Fibroblast of lung (primary cell): ENCODE data around the gene KIF1A. TPM values are rescaled to one million over a fixed set of nuclear protein-coding genes. Genes with fewer than 3 reads are reported as not detected.

Experiments used
- DNase-seq, 2 donors: peaks; one replicate each; pipeline versions ENCODE4 v3.0.0 to v3.0.0-alpha.2; 2010; ENCODE audit warnings: low read depth in 2 of 2
- H2AFZ ChIP-seq: 2 replicates; pipeline ENCODE4 v1.5.1; 2012; ENCODE audit warnings: low read length, control low read depth, inconsistent platforms
- H3K27ac ChIP-seq: 2 replicates; pipeline ENCODE4 v1.5.1; 2011; ENCODE audit warnings: low read length, control low read depth; ENCODE audit not compliant: insufficient read depth
- H3K27me3 ChIP-seq: 2 replicates; pipeline ENCODE4 v1.5.1; 2011; ENCODE audit warnings: mild to moderate bottlenecking, low read length; ENCODE audit not compliant: control insufficient read depth, insufficient read depth
- H3K36me3 ChIP-seq: 2 replicates; pipeline ENCODE4 v1.5.1; 2011; ENCODE audit warnings: low read length; ENCODE audit not compliant: control insufficient read depth, insufficient read depth
- H3K4me1 ChIP-seq: 2 replicates; pipeline ENCODE4 v1.5.1; 2011; ENCODE audit warnings: low read length; ENCODE audit not compliant: control insufficient read depth, insufficient read depth; ENCODE audit errors: extremely low read depth
- H3K4me2 ChIP-seq: 2 replicates; pipeline ENCODE4 v1.5.1; 2011; ENCODE audit warnings: low read length, control low read depth; ENCODE audit not compliant: insufficient read depth; ENCODE audit errors: extremely low read depth
- H3K4me3 ChIP-seq, 4 experiments: fragments of 200-600 bp in 1 of 4; sonication (generic) in 1 of 4; replicated peaks in 1 of 4; 2 replicates each; pipeline ENCODE4 v1.5.1; 2011 to 2016; ENCODE audit warnings: low read length in 4 of 4, low read depth in 3 of 4, mild to moderate bottlenecking in 3 of 4, control low read depth in 2 of 4, inconsistent platforms in 1 of 4, mixed read lengths in 1 of 4; ENCODE audit not compliant: insufficient read depth in 1 of 4; ENCODE audit errors: control extremely low read depth in 1 of 4
- H3K79me2 ChIP-seq: 2 replicates; pipeline ENCODE4 v1.5.1; 2012; ENCODE audit warnings: mild to moderate bottlenecking, low read length, inconsistent platforms; ENCODE audit not compliant: control insufficient read depth, insufficient read depth
- H3K9ac ChIP-seq: 2 replicates; pipeline ENCODE4 v1.5.1; 2011; ENCODE audit warnings: mild to moderate bottlenecking, low read length, control low read depth; ENCODE audit not compliant: insufficient read depth
- H3K9me3 ChIP-seq: 2 replicates; pipeline ENCODE4 v1.5.1; 2012; ENCODE audit warnings: low read depth, low read length; ENCODE audit not compliant: control insufficient read depth, insufficient read depth
- H4K20me1 ChIP-seq: 2 replicates; pipeline ENCODE4 v1.5.1; 2011; ENCODE audit warnings: low read length; ENCODE audit not compliant: control insufficient read depth, insufficient read depth; ENCODE audit errors: extremely low read depth
- CTCF ChIP-seq, 2 donors: IDR thresholded peaks in 1 of 2; conservative IDR thresholded peaks in 1 of 2; 1 replicate in 1 of 2; 2 replicates in 1 of 2; pipeline ENCODE4 v1.5.1; 2011 to 2012; ENCODE audit warnings: low read length in 2 of 2, control low read depth in 1 of 2, inconsistent platforms in 1 of 2, low read depth in 1 of 2, mild to moderate bottlenecking in 1 of 2
- EZH2 ChIP-seq: IDR thresholded peaks from 2 replicates; pipeline ENCODE4 v1.5.1; 2012; ENCODE audit warnings: low read length, control low read depth, mild to moderate bottlenecking; ENCODE audit errors: missing control alignments
- polyA plus RNA-seq, 2 donors: library from polyadenylated mRNA; depleted of rRNA in 1 of 2; stranded (reverse) in 1 of 2; unstranded in 1 of 2; fragments of >200 nt; gene quantifications; 2 replicates each; pipeline ENCODE4 v1.2.1, GENCODE V29; 2011 to 2012; ENCODE audit warnings: missing spikeins in 1 of 2
- total RNA-seq: library from RNA; depleted of rRNA; stranded (reverse); fragments of >200 nt; gene quantifications from 2 replicates; pipeline ENCODE4 v1.2.1, GENCODE V29; 2014

KIF1A gene
- total and polyA plus RNA-seq, 2 donors (not counting 1 experiment from before 2014, with no cell fraction given): 0.05 TPM; not detected in 1

- Histone ChIP-seq H3K4me2 (no peak overlapping the region), H2AFZ (no peak overlapping the region), H3K4me3 (no peak overlapping the region), H3K36me3 (no peaks in the 10 kb centered on the region), H3K79me2 (no peaks in the 10 kb centered on the region), H3K9me3 (no peaks in the 10 kb centered on the region), H4K20me1 (no peaks in the 10 kb centered on the region), H3K4me1 (no peaks in the 10 kb centered on the region), H3K9ac (no peak overlapping the region), H3K27me3 (no peaks in the 10 kb centered on the region), H3K27ac (no peak overlapping the region)
- DNase-seq: no peak
- TF ChIP-seq EZH2: no peak
- no peak for TF ChIP-seq CTCF (conservative IDR thresholded peaks at IDR 0.05 in 1 of 2, IDR thresholded peaks at IDR 0.05 in 1 of 2; ENCODE audit: low read depth in 1 of 2, low read length in 2 of 2)
Observed at GRCh38 chr2:240852671-240853314, 32.8 kb upstream of the KIF1A start.

GRCh38 chr2:240851078-240851991, 31.3 kb upstream of the KIF1A start:
- Histone ChIP-seq H3K9ac (no peak overlapping the region), H3K4me2 (no peak overlapping the region), H3K4me3 (no peak overlapping the region), H3K79me2 (no peaks in the 10 kb centered on the region), H3K36me3 (no peaks in the 10 kb centered on the region), H3K27ac (no peak overlapping the region), H3K4me1 (no peaks in the 10 kb centered on the region), H2AFZ (no peak overlapping the region), H3K27me3 (no peaks in the 10 kb centered on the region), H3K9me3 (no peaks in the 10 kb centered on the region), H4K20me1 (no peaks in the 10 kb centered on the region)
- peak; percentile 56 to 79 for DNase-seq
- TF ChIP-seq CTCF (conservative IDR thresholded peaks at IDR 0.05 in 1 of 2, IDR thresholded peaks at IDR 0.05 in 1 of 2; ENCODE audit: low read depth in 1 of 2, low read length in 2 of 2) (peak; percentile 91 to 96), EZH2 (no peak)

GRCh38 chr2:240850756-240851077, 30.7 kb upstream of the KIF1A start:
- H3K4me2 ChIP-seq: no peak overlapping the region
- no peak for TF ChIP-seq CTCF (conservative IDR thresholded peaks at IDR 0.05 in 1 of 2, IDR thresholded peaks at IDR 0.05 in 1 of 2; ENCODE audit: low read depth in 1 of 2, low read length in 2 of 2)
- H4K20me1 ChIP-seq: no peaks in the 10 kb centered on the region

More at GRCh38 chr2:240850756-240851077, 30.7 kb upstream of the KIF1A start:
- Histone ChIP-seq H2AFZ (no peak overlapping the region), H3K4me1 (no peaks in the 10 kb centered on the region), H3K9me3 (no peaks in the 10 kb centered on the region), H3K27me3 (no peaks in the 10 kb centered on the region), H3K4me3 (no peak overlapping the region), H3K79me2 (no peaks in the 10 kb centered on the region), H3K9ac (no peak overlapping the region), H3K27ac (no peak overlapping the region), H3K36me3 (no peaks in the 10 kb centered on the region)
- DNase-seq: no peak
